Central memory CD8-positive, alpha-beta T cell (primary cell): ENCODE data around the gene RORC.

ENCODE experiments used
- ATAC-seq: fragments of 150-1000 bp; cut with Tn5 transposase; replicated peaks from 2 replicates; pipeline ENCODE4 v1.10.0; 2022; ENCODE audit warnings: mild to moderate bottlenecking, moderate FRiP score, moderate number of reproducible peaks; ENCODE audit not compliant: poor library complexity, severe bottlenecking; ENCODE audit errors: extremely low read depth
- DNase-seq, 2 donors: peaks; one replicate each; pipeline ENCODE4 v3.0.0; 2021; ENCODE audit warnings: low spot score in 2 of 2
- H3K27ac Mint-ChIP-seq: one replicate; pipeline ENCODE4 v1.8.0; 2022; ENCODE audit warnings: low read depth, mild to moderate bottlenecking, moderate library complexity, mixed read lengths
- H3K27me3 Mint-ChIP-seq: one replicate; pipeline ENCODE4 v1.8.0; 2022; ENCODE audit warnings: mixed read lengths
- H3K36me3 Mint-ChIP-seq: one replicate; pipeline ENCODE4 v1.8.0; 2022; ENCODE audit warnings: mild to moderate bottlenecking, moderate library complexity, mixed read lengths; ENCODE audit not compliant: insufficient read depth
- H3K4me1 Mint-ChIP-seq: one replicate; pipeline ENCODE4 v1.8.0; 2022; ENCODE audit warnings: mixed read lengths
- H3K4me3 Mint-ChIP-seq: one replicate; pipeline ENCODE4 v1.8.0; 2022; ENCODE audit warnings: mild to moderate bottlenecking, moderate library complexity, mixed read lengths
- H3K9me3 Mint-ChIP-seq: one replicate; pipeline ENCODE4 v1.8.0; 2022; ENCODE audit warnings: mixed read lengths

Gene RORC

DNA sequence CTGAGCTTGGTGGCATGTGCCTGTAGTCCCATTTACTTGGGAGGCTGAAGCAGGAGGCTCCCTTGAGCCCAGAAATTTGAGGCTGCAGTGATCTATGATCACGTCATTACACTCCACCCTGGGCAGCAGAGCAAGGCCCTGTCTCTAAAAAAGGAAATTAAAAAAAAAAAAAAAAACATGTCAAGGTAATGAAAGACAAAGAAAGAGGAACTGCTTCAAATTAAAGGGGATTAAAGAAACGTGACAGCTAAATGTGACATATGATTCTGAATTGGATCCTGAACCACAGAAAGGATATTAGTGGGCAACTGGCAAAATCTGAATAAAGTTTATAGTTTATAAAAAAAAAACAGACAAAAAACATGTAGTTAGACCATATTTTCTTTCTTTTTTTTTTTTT is 11.8 kb upstream of the RORC start:
- no peaks in the 10 kb centered on the region for H3K27me3 Mint-ChIP-seq
- peaks cover 10% of the 10 kb centered on the region for H3K36me3 Mint-ChIP-seq
- no peak overlapping the region for H3K4me3 Mint-ChIP-seq
- ATAC-seq (no peak), DNase-seq (no peak)
- no peaks in the 10 kb centered on the region for H3K9me3 Mint-ChIP-seq
- H3K4me1 Mint-ChIP-seq = peaks cover 38% of the 10 kb centered on the region
- H3K27ac Mint-ChIP-seq = no peak overlapping the region

DNA sequence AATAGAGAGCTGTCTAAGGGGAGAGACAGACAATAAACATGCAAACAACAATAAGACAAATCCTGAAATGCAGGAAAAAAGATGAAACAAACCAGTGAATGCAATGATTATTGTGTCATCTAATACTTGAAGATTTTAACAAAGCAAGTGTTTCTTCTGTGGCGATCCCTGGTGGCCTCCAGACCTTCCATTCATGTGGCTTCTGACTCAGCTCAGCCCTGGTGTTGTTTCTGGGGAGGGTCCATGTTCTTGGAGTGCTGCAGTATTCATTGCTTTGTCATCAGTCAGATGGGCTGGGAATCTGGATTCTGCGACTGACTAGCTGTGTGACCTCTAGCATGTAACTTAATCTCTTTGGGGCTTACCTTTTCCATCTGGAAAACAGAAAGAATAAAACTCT is 9.5 kb upstream of the RORC start:
- DNase-seq (no peak), ATAC-seq (no peak)
- Mint-ChIP-seq H3K4me1 (peaks cover 46% of the 10 kb centered on the region), H3K9me3 (no peaks in the 10 kb centered on the region), H3K4me3 (peak overlapping the region; percentile 79), H3K27me3 (no peaks in the 10 kb centered on the region), H3K36me3 (peaks cover 16% of the 10 kb centered on the region), H3K27ac (peak overlapping the region; percentile 90)

DNA sequence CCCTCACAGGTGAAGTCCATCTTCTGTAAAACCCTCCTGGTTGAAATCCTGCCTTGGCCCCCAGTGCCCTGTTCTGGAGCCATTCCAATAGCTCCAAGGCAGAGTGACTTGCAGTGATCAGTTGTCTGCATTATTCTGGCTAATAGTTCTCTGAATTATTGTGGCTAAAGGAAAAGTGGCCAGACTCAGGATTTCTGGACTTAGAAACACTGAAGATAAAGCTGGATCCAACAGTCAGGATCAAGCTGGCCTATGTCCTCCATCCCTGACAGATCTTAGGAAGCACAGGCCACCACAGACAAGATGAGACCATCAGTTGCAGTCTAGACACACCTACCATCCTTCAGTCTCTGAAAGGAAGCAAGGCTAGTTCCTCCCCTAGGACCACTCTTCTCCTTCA is 8.8 kb upstream of the RORC start:
- peak overlapping the region; percentile 79 for H3K4me3 Mint-ChIP-seq
- peaks cover 16% of the 10 kb centered on the region for H3K36me3 Mint-ChIP-seq
- H3K27me3 Mint-ChIP-seq = no peaks in the 10 kb centered on the region
- H3K9me3 Mint-ChIP-seq = no peaks in the 10 kb centered on the region
- H3K4me1 Mint-ChIP-seq = peaks cover 42% of the 10 kb centered on the region
- DNase-seq (no peak), ATAC-seq (no peak)
- peak overlapping the region; percentile 90 for H3K27ac Mint-ChIP-seq

DNA sequence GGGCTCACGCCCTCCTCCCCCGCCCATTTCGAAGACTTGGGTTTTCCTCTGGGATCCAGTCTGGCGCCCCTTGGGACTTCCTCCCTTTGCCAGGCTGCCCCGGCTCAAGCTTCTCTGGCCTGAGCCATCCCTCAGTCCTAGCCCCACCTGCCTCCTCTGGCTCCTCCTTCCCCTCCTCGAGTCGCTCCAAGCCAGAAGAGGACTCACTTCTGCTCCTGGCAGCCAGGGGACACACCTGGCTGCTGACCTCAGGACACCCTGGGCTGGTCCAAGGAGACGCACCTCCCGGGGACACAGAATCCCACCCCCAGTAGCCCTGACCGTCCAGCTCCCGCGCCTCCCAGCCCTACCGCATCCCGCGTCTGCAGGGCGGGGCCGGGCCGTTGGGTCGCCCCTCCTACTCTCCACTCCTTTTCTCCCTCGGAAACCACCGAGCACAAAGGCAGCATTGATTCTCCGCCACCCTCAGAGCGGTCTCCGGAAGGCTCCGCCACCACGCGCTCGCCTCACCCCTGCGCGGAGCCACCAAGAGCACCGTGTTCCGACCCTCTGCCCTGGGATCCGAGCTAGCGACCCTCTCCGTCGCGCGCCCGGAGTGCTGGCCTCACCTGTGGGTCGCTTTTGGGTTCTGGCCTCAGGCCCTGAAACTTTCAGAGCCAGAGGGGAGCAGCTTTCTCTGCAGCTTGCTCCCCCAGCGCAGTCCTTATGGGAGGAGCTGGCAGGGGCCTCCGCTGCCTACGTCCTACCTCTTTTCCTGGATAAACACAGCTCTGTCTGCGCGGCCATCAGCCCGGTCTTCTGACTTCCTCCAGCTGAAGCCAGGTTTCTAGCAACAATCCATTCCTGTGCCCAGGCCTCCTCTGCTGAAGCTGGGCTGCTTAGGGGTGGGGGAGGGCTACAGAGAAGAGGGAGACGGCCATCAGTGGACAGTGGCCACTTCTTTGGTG is 8.1 kb upstream of the RORC start, which contains the start of gene C2CD4D:
TSS of gene C2CD4D (minus strand) at position 364 of the 947 bp plus-strand sequence. CDS start 831 bp downstream, outside the sequence.
- peak; percentile 51 to 67 for DNase-seq
- H3K9me3 Mint-ChIP-seq = no peaks in the 10 kb centered on the region
- no peaks in the 10 kb centered on the region for H3K27me3 Mint-ChIP-seq
- ATAC-seq = peak; percentile 75
- H3K27ac Mint-ChIP-seq = peak within 1 kb of the TSS; percentile 90
- H3K36me3 Mint-ChIP-seq = peaks cover 16% of the 10 kb centered on the region
- H3K4me3 Mint-ChIP-seq = peak within 1 kb of the TSS; percentile 79
- peaks cover 42% of the 10 kb centered on the region for H3K4me1 Mint-ChIP-seq

DNA sequence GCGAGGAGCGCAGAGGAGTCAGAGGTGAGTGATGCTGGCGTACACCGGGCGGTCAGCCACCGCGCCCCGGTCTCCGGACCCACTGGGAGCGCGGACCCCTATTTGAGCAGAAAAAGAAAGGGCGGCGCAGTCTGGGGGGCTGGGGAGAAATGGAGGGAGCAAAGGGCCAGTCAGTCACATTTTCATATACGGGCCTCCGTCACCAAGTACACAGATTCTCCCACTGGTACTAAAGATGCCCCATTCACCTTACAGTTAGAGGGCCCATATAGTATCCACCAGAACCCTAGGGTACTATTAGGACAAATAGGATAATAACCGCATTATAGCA is 7.4 kb upstream of the RORC start:
- peaks cover 16% of the 10 kb centered on the region for H3K36me3 Mint-ChIP-seq
- H3K9me3 Mint-ChIP-seq = no peaks in the 10 kb centered on the region
- ATAC-seq = no peak
- H3K4me1 Mint-ChIP-seq = peaks cover 42% of the 10 kb centered on the region
- H3K27me3 Mint-ChIP-seq = no peaks in the 10 kb centered on the region
- no peak for DNase-seq
- peak overlapping the region; percentile 79 for H3K4me3 Mint-ChIP-seq
- H3K27ac Mint-ChIP-seq = peak overlapping the region; percentile 90

DNA sequence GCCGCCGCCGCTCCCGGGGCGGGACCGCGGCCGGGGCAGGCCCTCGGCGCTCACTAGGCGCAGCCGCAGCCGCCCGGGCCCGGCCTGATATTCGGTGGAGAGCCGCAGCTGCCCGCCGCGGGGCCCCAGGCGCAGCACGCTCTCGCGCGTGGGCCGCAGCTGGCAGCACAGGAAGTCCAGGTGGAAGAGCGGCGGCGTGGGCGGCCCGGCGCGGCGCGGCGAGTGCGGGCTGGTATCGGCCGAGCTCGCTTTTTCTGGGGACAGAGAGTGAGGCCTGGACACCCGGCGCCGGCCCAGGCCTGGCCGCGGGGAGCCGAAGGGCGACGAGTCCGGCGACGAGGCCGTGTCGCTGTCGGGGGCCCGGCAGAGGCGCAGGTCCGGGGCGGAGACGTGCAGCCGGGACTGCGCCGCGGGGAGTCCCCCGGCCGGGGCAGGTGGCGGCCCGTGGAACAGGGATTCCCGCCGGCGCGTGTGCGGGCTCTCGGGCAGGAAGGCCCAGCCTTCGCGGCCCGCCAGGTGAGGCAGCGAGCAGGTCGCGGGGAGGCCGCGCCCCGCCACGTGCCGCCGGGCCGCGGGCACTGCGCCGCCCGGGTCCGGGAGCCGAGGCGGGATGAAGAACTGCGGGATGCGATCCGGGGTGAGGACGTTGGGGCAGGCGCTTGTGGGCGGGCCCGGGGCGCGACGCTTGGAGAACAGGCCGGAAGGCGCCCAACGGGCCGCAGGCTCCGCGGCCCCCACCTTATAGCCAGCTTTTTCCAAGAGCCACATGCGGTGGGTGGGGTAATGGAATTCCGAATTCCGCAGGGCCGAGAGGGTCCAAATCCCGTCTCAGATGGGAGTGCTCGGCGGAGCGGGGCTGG is 6.8 kb upstream of the RORC start:
- H3K4me1 Mint-ChIP-seq = peaks cover 48% of the 10 kb centered on the region

DNA sequence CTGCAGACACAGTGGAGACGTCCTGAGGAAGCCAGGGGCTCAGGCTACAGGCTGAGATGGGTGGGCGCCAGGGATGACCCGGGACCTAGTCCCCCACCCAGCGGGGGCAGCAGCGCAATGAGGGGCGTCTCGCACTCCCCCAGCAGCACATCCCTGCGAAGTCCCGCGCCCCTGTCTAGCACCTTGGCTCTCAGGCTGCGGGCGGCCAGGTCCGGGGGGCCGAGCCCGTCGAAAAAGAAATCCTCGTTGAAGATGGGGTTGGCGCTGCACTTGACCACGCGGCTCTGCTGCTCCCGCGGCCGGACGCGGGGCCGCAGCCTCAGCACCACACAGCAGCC is 6.3 kb upstream of the RORC start:
- H3K27ac Mint-ChIP-seq = peak overlapping the region; percentile 96
- H3K9me3 Mint-ChIP-seq = no peaks in the 10 kb centered on the region
- peak overlapping the region; percentile 79 for H3K4me3 Mint-ChIP-seq
- H3K27me3 Mint-ChIP-seq = no peaks in the 10 kb centered on the region
- H3K36me3 Mint-ChIP-seq = peaks cover 15% of the 10 kb centered on the region
- peaks cover 54% of the 10 kb centered on the region for H3K4me1 Mint-ChIP-seq
- ATAC-seq (peak; percentile 3), DNase-seq (no peak)

More for the DNA sequence above, 6.8 kb upstream of the RORC start:
- no peak for DNase-seq
- Mint-ChIP-seq H3K27ac (peak overlapping the region; percentile 90), H3K4me3 (peak overlapping the region; percentile 79), H3K9me3 (no peaks in the 10 kb centered on the region), H3K27me3 (no peaks in the 10 kb centered on the region), H3K36me3 (peaks cover 16% of the 10 kb centered on the region)
- peak; percentile 15 for ATAC-seq

DNA sequence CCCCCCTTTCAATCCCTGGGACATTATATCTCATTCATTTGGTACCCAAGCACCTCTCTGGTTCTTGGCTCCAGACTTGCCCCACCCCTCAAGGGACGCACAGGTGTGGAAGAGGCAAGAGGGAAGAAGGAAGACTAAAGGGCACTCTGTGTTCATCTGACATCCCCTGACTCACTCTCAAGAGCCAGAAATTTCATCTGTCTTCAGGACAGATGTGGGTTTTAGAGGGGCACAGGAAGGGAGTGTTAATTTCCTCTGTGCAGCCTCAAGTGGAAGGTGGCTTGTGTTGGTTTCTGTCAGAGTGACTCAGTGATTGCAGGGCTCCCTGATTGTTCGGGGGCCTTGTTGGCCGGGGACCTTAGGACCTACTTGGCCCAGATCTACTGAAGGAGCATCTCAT is 5.6 kb upstream of the RORC start:
- peak overlapping the region; percentile 79 for H3K4me3 Mint-ChIP-seq
- ATAC-seq (peak; percentile 30), DNase-seq (no peak)
- peaks cover 60% of the 10 kb centered on the region for H3K4me1 Mint-ChIP-seq
- no peaks in the 10 kb centered on the region for H3K9me3 Mint-ChIP-seq
- peak overlapping the region; percentile 96 for H3K27ac Mint-ChIP-seq
- peaks cover 18% of the 10 kb centered on the region for H3K36me3 Mint-ChIP-seq
- H3K27me3 Mint-ChIP-seq = no peaks in the 10 kb centered on the region

DNA sequence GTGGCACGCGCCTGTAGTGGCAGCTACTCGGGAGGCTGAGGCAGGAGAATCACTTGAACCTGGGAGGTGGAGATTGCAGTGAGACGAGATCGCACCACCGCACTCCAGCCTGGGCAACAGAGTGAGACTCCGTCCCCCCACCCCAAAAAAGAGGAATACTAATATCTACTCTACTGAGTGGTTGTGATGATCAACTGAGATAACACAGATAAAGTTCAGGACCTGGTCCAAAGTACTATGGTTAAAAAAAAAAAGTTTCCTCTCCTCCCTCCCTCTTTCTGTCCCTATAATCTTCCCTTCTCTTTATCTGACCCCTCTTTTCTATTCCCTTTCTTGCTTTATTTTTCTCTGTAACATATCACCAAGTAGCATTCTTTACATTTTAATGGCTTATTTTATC is 4.0 kb upstream of the RORC start:
- ATAC-seq = no peak
- Mint-ChIP-seq H3K4me3 (no peak overlapping the region), H3K4me1 (peaks cover 64% of the 10 kb centered on the region), H3K36me3 (peaks cover 19% of the 10 kb centered on the region), H3K27ac (no peak overlapping the region), H3K27me3 (no peaks in the 10 kb centered on the region), H3K9me3 (no peaks in the 10 kb centered on the region)
- DNase-seq = no peak

DNA sequence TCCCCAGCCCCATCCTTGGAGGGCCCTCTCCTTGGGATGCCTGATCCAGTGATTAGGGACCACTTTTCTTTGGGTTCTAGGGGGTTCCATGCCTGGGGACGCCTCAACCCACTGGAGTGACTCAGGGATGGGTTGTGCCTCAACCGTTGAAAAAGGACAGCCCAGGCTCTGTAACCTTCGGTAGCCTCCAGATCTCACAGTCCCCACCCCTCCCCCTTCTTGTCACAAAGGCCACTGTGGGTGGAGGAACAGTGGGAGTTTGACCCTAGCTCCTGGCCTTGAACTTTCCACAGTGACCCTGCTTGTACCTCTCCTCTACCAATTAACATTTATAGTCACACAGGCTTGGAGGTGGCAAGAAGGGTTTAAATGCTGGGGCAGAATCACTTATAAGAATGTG is 2.6 kb upstream of the RORC start:
- Mint-ChIP-seq H3K36me3 (peaks cover 15% of the 10 kb centered on the region), H3K9me3 (no peaks in the 10 kb centered on the region), H3K4me3 (no peak overlapping the region), H3K27ac (no peak overlapping the region), H3K4me1 (peaks cover 64% of the 10 kb centered on the region), H3K27me3 (no peaks in the 10 kb centered on the region)
- ATAC-seq (no peak), DNase-seq (no peak)

DNA sequence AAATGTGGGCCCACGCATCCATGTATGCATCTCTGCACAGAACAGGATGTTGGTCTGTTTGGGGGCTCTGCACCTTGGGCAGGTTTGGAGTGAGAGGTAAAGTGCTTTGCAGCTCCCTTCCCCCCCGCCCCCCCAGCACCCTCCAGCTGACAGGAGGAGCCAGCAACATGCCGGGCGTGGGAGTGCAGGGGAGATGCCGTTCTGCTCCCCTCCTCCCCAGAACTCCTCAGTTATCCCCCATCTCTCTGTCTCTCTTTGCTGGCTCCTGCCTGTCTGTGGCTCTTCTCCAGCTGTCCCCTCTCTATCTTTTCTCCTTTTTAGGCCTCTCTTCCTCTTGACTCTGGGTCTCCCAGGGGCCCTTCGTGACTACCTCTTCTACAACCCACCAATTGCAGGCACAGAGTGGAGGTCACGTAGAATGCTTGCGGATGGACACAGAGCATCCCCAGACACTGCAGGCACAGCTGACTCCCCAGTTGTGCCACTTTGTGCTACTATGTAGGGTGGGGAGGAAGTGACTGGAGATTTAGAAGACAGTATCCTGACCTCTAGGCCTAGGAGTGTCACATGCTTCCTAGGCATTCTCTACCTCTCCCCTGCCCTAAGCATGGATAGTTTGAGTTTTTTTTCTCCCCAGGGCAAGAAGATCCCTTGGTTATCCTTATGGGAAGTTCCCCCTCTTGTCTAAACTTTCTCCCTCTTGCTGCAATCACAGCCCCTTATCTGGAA is 1.7 kb upstream of the RORC start:
- Mint-ChIP-seq H3K27ac (peak overlapping the region; percentile 65), H3K36me3 (peaks cover 15% of the 10 kb centered on the region)

DNA sequence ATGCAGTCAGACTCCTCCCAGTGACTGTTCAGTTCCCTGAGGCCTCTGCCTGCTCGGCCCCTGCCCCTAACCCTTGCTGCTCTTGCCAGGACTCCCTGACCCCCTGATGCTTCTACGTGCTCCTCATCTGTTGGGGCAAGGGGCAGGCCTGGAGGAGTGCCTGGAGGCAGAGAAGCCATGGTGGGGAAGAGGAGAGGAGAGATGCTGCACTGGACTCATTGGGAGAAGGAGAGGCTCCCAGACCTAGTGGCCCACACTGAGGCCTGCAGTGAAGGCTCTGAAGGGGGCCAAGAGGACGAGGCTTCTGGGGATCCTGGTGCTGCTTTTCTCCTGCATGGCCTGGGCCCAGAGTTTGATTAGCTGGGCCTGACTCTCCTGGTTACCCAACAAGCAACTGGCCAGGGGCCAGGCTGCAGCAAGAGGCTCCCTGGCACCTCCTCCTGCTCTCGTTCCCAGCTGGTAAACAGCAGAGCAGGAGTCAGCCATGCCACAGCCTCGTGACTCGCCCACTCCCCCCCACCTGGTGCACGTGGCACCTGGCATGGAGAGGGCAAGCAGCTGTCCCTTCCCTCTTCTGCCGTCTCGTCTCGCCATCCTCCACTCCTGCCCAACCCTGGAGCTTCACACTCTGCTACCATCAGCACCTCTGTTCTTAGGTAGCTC is 847 bp upstream of the RORC start:
- ATAC-seq = no peak
- peaks cover 75% of the 10 kb centered on the region for H3K4me1 Mint-ChIP-seq
- no peaks in the 10 kb centered on the region for H3K27me3 Mint-ChIP-seq
- no peak overlapping the region for H3K27ac Mint-ChIP-seq
- peak overlapping the region; percentile 57 for H3K4me3 Mint-ChIP-seq
- H3K36me3 Mint-ChIP-seq = peaks cover 12% of the 10 kb centered on the region
- no peak for DNase-seq
- no peaks in the 10 kb centered on the region for H3K9me3 Mint-ChIP-seq

More for the DNA sequence above, 1.7 kb upstream of the RORC start:
- Mint-ChIP-seq H3K4me1 (peaks cover 70% of the 10 kb centered on the region), H3K9me3 (no peaks in the 10 kb centered on the region), H3K27me3 (no peaks in the 10 kb centered on the region), H3K4me3 (no peak overlapping the region)
- DNase-seq = no peak
- ATAC-seq = no peak
